GM18505 (cell line): ENCODE measurements around the gene TLX2.

Source experiments
- ATAC-seq: cut with Tn5 transposase; IDR thresholded peaks from one replicate; pipeline ENCODE4 v1.9.1; 2021; ENCODE audit not compliant: unreplicated experiment
- POLR2A ChIP-seq: IDR thresholded peaks from 4 replicates; pipeline ENCODE4 v1.6.1; 2011; ENCODE audit warnings: borderline replicate concordance; ENCODE audit not compliant: insufficient read depth, insufficient read length; ENCODE audit errors: extremely low read depth

TLX2 gene

DNA sequence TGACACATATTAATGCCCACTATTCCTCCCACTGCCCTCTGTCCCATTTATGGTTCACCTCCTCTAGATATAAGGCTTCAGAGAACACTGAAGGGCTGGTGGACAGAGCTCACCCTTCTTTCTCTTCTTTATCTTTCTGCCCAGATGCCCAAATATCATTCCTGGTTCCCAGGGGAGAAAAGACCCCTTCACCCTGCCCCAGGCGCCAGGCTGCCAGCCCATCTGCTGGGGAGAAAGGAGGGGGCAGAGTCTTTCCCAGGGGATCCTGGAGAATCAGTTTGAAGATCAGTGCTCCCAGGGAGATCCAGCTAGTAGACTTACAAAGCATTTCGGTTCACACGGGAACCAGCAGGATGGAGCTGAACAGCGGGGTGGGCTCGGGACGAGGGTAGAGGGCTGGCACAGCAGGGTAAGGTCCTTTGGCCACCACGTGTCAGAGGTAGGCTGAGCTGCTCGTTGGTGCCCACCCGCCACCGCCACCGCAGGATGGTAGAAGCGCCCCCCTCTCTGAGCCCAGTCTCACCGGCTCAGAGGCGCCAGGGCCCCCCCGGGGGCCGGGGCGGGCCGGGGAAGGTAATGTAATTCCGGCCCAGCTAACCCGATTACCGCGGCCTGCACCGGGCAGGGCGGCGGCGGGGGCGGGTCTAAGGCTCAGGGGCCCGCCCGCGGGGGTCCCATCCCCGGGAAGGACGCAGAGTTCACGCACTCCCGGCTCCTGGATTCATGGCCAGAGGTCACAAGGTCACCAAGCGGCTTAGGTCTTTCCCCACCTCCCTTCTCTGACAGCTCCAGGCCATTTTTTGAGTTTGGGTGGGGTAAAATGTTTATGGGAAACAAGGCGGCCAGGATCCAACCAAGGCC is 1.3 kb upstream of the TLX2 start:
- no peak for TF ChIP-seq POLR2A
- no peak for ATAC-seq

DNA sequence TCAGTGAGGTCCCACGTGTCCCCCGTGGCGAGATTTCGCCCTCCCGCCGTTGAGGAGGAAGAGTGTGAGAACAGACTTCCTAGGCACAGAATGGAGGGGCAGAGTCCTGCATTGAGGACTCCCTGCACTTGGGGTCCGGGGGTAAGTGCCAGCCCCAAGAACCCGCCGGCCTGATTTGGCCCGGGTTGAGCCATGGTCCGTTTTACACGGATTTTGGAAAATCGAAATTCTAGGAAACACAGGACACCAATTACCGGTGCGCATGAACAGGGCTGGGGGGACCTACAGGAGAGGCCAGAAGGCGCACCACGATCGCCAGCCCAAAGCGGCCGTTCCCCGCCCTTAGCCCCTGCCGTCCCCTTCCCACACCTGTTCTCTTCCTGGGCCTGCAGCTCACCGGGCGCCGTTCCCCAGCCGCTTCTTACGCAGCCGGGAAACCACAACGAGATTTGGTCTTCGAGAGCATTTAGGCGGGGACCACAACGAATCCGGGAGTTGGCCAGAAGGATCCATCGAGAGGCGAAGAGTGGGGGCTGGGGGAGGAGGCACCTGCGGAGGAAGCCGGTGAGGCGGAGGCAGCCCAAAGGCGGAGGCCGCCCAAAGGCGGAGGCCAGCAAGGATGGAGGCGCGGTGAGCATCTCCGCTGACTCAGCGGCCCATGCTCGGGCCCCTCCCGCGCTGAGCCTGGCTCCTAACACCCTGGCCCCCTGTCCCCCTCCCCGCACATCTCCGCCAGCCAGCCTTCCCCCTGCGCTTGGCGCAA is 464 bp upstream of the TLX2 start:
- no peak for TF ChIP-seq POLR2A
- no peak for ATAC-seq

DNA sequence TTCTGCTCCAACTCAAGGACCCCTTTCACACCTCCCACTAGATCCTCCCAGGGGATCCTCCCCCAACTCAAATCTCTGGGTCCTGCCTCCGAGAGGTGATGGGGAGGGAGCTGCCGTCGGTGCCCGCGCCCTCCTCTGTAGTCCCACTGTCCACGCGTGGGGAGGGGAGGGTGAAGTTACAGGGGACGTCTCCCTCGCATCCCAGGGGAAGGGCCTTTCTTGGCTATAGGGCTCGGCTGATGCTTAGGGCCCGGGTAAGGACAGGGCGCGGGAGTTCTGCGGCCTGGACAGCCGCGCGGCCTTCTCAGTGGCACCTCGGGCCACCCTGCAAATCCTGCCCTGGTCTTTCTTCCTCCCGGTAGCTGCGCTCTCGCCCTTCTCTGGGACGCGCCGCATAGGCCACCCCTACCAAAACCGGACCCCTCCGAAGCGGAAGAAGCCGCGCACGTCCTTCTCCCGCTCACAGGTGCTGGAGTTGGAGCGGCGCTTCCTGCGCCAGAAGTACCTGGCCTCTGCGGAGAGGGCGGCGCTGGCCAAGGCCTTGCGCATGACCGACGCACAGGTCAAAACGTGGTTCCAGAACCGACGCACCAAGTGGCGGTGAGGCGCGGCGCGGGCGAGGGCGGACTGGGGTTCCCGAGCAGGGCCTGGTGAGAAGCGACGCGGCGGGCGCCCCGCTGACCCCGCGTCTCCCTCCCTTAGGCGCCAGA is 1.2 kb downstream of the TLX2 start:
- no peak for ATAC-seq
- no peak for TF ChIP-seq POLR2A

DNA sequence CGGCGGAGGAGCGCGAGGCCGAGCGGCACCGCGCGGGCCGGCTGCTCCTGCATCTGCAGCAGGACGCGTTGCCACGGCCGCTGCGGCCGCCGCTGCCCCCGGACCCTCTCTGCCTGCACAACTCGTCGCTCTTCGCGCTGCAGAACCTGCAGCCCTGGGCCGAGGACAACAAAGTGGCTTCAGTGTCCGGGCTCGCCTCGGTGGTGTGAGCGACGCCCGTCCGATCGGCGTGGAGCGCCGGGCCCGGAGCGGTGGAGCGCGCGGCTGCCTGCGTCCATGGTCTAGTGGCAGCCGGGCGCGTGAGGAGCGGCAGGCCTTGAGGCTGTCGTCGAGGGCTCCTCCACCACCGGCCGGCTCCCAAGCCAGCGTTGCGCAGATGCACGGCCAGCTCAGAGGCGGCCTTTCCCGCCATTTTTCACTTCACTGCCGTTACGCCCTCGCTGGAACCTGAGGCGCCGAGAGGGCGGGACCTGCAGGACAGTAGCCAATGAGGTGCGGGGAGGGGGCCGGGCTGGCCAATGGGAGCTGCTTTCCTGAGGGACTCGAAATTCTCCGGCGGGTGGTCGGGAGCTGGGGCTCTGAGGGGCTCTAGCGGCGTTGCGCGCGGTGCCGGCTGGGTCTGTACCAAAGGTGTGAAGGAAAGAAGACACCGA is 1.9 kb downstream of the TLX2 start:
- no peak for ATAC-seq
- TF ChIP-seq POLR2A: no peak

DNA sequence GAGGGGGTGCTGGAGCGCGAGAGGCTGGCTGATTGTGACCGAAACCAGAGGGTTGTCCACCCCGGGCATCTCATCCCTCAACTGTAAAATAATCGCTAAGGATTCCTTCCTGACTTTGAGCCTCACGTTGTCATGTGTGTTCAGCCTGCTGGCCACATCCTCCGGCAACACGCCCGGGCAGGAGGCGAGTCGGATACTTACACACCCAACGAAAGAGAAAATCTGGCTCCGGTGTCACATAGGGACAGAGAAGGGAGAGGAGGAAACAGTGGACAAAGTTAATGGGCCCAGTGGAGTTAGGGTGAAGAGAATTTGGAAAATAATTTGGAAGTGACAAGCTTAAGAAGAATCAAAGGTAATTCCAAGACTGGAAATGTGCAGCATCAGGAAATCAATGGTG is 2.4 kb downstream of the TLX2 start:
- no peak for TF ChIP-seq POLR2A
- no peak for ATAC-seq

DNA sequence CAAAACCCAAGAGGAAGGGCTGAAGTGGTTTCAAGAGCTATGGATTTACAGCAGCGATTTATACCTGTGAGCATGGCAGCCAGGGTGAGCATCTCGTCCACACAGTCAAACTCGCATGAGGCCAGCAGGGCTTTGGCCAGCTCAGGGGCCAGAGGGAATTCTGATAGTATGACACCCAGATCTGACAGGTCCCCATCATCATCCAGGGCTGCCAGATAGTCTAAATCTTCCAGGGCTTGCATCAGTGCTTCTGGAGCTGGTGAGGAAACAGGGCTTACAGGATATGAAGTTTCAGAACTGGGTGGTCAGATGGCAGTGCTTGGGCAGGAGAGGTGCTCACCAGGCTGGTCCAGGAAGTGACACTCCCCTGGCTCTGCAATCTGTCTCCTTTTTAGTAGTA is 8.3 kb downstream of the TLX2 start:
- no peak for ATAC-seq
- no peak for TF ChIP-seq POLR2A

DNA sequence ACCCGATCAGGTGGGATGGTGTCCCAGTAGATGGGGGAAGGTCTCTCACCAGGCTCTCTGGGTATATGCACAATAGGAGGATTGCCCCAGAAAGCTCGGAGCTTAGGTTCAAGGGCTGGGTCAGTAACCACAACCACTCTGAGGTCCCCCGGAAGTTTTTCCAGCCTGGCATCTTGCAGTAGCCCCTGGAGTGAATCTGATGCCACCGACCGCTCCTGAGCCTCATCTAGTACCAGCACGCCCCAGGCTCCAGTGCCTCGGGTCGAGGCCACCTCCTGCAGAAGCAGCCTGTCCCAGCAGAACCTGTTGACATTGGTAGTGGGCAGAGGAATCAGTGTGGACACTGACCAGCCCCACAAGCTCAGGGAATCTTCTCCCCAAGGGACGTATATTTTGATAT is 9.8 kb downstream of the TLX2 start:
- no peak for TF ChIP-seq POLR2A
- no peak for ATAC-seq

DNA sequence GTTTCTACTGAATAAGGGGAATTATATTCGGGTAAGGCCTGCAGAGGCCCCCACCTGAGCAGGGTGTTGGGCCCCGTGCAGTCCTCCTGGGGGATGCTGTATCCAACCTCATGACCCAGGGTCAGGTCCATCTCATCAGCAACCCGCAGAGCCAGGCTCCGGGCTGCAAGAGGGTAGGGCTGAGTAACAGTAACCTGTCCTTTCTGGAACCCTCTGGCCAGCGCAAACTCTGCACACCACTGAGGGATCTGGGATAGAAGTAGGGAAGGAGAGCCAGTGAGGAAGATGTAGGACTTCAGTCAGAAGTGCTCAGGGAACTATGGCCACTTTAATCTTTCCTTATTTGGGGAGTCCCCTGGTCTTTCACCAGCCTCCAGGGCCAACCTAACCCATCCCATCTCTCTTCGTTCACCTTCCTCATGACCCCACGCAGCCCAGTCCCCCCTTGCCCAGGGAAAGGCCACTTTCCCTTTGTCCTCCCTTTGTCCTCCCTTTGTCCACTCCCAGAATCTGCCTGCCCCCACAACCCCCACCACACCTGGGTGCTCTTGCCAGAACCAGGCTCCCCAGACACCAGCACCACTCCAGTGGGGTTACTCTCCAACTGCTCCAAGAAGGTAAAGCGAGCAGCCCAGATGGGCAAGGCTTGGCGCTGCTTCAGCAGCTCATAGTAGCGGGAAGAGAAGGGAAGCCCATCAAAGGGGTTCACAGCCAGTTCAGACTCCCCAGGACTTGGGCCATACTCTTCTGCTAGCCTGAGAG is 10.9 kb downstream of the TLX2 start:
- TF ChIP-seq POLR2A: no peak
- ATAC-seq: no peak

DNA sequence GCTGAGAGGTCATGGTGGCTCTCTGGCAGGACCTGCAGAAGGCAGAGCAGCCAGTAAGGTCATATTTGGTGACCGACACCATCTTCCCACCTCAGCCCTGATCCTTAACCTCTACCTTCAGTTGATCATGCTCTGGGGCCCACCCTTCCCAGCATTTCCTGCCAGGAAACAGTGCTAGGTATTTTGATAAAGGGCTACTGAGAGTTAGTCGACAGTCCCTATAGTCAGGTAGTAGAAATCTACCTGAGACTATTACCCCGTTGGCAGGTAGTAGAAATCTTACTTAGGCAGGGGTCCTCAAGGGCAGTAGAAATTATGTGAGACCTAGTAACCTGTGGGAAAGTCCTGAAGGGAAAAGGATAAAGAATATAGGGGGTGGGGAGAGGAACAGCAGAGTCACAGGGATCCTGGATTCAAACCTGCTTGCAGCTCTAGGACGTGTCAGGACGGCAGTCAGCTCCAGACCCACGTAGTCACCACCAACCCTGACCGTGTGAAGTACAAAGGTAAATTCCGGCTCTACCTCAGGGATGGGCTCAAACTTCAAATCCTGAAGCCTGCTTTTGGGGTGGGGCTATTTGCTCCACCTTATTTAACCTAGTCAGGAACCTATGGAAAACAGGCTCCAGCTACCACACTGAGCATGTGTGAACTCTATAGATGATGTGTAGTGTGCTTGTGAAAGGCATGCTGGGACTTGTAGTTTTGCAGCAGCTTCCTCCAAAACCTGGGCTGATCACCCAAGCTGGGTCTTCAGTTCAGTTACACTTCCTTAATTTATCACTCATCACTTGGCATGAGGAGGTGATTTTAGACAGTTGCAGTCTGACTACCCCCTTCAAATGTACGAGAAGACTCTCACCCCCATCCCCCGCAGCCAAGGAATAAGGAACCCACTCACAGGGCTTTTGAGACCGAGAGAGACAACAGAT is 11.7 kb downstream of the TLX2 start, which contains the start of gene DQX1:
DQX1 (minus strand) TSS at position 515 of the 932 bp plus-strand sequence; CDS start at position 13, 502 bp downstream.
- TF ChIP-seq POLR2A: no peak
- ATAC-seq: no peak

DNA sequence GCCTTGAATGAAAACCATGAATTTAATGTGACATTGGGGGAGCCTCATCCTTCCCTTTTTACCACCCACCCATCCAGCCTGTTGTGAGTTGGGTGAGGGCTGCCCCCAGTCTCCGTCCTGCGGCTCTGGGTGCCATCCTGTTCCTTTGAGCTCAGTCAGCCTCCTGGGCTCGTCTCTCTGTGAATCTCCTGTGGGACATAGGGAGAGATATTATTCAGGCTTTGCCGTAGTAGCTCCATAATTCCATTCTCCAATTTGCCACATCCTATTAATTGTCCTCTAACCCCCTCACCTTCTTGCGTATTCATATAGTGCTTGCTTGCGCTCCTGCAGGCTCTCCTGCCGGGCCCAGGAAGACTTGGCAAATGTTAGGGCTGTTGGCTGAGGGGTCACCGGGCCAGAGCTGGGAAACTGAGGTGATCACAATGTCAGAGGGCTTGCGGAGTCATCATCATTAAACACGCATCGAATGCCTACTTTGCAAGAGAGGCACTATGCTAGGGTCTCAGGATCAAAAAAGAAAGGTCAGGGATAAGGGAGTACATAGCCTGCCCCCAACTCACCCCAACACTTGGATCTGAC is 12.5 kb downstream of the TLX2 start:
- TF ChIP-seq POLR2A: no peak
- no peak for ATAC-seq

DNA sequence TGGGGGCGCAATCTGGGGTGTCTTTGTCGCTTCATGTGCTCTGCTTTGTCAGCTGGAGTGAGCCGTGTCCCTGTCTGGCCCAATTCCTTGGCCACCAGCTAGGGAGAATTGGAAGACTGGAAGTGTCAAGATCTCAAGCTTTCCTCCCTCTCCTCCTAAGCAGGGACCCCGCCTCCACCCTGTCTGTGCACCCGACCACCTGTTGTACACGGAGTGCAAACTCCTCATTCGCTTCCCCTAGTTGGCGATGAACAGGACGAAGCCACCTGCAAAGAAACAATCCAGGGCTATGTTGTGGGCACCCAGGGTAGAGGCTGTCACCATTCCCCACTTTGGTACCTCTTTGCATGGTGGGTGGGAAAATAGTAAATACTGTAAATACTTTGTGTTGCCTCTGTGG is 13.5 kb downstream of the TLX2 start:
- no peak for TF ChIP-seq POLR2A
- ATAC-seq: no peak
